LNCAP (cell line): ENCODE results near the gene UBE2M.

Experiments used
- CTCF ChIP-seq: fragments of 450-650 bp; IDR thresholded peaks from 2 replicates; pipeline ENCODE4 v1.5.1; 2017; ENCODE audit warnings: mild to moderate bottlenecking

The UBE2M gene

DNA sequence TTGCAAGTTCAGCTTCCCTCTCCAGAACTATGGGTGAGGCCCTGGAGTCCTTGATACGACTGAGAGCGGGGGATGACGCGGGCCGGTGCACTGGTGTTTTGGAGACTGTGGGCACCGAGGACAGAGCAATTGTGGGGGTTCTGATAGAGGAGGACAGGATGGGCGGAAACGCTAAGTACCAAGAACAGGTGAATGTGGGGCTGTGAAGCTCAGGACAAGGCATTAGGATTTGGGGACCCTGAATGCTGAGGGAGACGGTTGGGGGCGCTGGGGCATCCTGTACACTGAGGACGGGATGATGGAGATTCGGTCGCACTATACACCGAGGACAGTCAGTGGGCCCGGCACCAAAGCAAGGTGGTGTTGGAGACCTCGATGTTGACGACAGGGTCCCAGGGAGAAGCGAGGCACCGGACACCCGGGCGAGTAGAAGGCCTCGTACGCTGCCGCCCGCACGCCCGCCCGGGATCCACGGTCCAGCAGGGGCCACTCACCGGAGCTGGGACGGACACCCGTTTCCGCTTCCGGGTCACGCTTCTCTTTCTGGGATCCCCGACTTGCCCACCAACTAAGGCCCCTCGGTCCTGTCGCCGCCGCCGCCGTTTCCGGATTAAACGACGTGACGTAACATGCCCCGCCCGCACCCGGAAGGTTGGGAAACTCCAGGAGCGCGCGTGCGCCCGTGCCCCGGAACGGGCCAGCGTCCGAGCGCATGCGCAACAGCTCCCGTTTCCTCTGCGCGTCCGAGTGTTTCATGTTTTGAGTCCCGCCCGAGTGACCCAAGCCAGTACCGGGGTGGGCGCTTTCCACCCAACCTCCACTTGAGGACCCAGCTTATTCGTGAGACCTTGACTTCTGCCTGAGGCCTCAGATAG is 3.7 kb downstream of the UBE2M start, which contains the start of gene CHMP2A:
Gene CHMP2A (minus strand): TSS at position 612 of the 875 bp plus-strand sequence. CDS start 893 bp downstream, outside the sequence.
- no peak for TF ChIP-seq CTCF

DNA sequence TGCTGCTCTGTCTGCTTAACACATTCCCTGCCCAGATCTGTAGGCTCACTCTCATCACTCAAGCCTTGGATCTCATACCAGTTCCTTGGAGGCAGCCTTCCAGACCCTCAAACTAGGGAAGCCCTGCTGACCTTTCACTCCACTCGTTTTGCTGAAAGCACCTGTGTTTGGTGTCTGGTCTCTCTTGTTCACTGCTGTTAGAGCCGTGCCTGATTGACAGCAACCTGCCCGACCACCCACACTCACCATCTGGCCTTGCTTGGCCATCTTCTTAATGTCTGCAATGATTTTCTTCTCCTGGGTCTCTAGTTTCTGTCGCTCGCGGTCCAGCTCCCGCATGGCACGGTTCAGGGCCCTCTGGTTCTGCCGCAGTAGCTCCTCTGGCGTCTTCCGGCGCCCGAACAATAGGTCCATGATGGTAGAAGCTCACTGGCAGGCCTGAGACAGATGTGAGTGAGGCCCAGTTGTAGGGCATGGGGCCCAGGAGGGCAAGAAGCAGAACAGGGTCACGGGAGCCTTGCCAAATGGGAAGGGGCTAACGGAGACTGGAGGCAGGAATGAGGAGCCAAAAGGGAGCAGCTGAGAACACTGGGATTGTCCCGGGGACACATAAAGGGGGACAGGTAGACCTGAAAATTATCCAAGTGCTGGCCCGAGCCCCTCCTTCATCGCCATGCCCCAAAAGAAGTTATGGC is 4.5 kb downstream of the UBE2M start:
- TF ChIP-seq CTCF: no peak

DNA sequence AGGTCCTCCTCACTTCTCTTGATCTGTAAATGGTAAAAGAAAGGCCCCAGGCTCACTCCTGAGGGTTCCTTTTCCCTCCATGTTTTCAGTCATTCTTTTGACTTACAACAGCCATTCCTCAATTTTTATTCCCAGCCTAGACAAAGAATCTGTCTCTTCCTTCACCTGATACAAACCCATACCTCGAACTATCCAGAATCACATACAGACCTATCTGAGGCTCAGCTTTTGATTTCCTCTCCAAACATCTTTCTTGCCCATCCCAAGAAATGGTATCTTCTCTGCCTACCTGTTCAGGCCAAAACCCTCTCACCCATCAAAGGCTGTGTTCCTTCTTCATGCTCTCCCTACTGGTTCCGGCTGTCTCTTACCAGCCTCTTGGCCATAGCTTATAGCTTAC is 5.8 kb downstream of the UBE2M start:
- no peak for TF ChIP-seq CTCF

DNA sequence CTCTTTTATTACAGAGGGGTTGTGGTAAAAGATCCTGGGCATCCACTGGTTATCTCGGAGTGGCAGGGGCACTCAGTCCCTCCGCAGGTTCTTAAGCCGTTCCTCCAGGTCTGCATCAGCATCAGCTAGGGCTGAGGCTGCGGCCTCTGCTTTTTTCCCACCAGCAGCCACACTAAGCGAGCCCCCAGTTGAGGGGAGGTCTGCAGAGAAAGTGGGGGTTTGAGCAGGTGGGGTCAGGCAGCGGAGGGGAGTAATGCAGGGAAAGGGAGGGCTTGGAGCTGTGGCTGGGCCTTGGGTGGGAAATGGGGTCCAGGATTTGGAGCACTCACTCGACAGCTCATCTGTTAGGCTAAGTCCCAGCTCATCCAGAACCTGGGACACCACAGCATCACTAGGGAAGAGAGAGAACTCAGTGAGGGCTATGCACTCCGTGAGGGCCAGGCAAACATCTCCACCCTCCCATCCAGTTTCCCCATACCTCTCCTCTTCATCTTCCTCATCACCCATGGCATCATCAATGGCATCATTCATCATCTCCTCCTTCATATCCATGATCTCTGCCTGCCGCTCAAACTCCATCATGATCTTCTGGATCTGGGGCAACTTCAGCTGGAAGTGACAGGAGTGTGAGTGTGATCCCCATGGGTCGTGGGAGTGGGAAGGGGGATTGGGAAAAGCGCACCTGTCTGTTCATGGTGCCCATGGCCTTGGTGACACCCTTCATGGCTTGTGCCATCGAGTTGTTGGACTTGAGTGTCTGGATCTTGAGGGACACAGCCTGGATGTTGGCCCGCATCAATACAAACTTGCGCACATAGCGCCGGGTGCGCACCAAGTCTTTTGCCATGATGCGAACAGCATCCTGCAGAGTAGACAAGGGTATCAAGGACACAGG is 6.6 kb downstream of the UBE2M start:
- TF ChIP-seq CTCF: no peak

GRCh38 chr19:58551123-58551497 is 7.3 kb downstream of the UBE2M start:
- TF ChIP-seq CTCF: no peak

- TF ChIP-seq CTCF: no peak
Observed at GRCh38 chr19:58550362-58551122, 7.9 kb downstream of the UBE2M start.
